8988T (cell line): ENCODE data around the gene TCP11L2.

Source experiments
- DNase-seq: peaks from one replicate; pipeline ENCODE4 v3.0.0; 2011

The TCP11L2 gene

GRCh38 chr12:106302401-106303201 lies at the start of gene TCP11L2:
Gene TCP11L2 (plus strand): TSS chr12:106302733. CDS start chr12:106311076, 8,343 bp downstream.
- peak; percentile 66 for DNase-seq

GRCh38 chr12:106254724-106255123 lies 47.8 kb upstream of the TCP11L2 start:
- DNase-seq = no peak

GRCh38 chr12:106255493-106255892 lies 47.0 kb upstream of the TCP11L2 start:
- no peak for DNase-seq

- DNase-seq = no peak
These were observed 46.6 kb upstream of the TCP11L2 start for GRCh38 chr12:106255952-106256351.

GRCh38 chr12:106256524-106256923 lies 46.0 kb upstream of the TCP11L2 start:
- DNase-seq = no peak

- no peak for DNase-seq
These were observed 44.3 kb upstream of the TCP11L2 start for GRCh38 chr12:106258226-106258625.

GRCh38 chr12:106258935-106259334 lies 43.6 kb upstream of the TCP11L2 start:
- DNase-seq = no peak

GRCh38 chr12:106265116-106265515 lies 37.4 kb upstream of the TCP11L2 start:
- DNase-seq = no peak

- DNase-seq = no peak
These were observed 35.0 kb upstream of the TCP11L2 start for GRCh38 chr12:106267535-106267934.

- no peak for DNase-seq
These were observed 33.3 kb upstream of the TCP11L2 start for GRCh38 chr12:106269150-106269771.

GRCh38 chr12:106271575-106272505 lies 30.7 kb upstream of the TCP11L2 start:
- no peak for DNase-seq

- DNase-seq = no peak
These were observed 29.0 kb upstream of the TCP11L2 start for GRCh38 chr12:106273491-106273890.

GRCh38 chr12:106274012-106274411 lies 28.5 kb upstream of the TCP11L2 start:
- DNase-seq = no peak

- no peak for DNase-seq
These were observed 27.9 kb upstream of the TCP11L2 start for GRCh38 chr12:106274575-106275121.

- DNase-seq = no peak
These were observed 27.1 kb upstream of the TCP11L2 start for GRCh38 chr12:106275458-106275857.

- DNase-seq = no peak
These were observed 26.3 kb upstream of the TCP11L2 start for GRCh38 chr12:106276032-106276740.

GRCh38 chr12:106280106-106280505 lies 22.4 kb upstream of the TCP11L2 start:
- no peak for DNase-seq

GRCh38 chr12:106281056-106281782 lies 21.3 kb upstream of the TCP11L2 start:
- DNase-seq = no peak

- DNase-seq = no peak
These were observed 20.7 kb upstream of the TCP11L2 start for GRCh38 chr12:106281804-106282203.

GRCh38 chr12:106282457-106283097 lies 20.0 kb upstream of the TCP11L2 start:
- peak; percentile 27 for DNase-seq
